NCI-H2081 treated with DMSO at 0.1 percent for 48 hours (cell line): Measurements from ENCODE around the gene CDCA8.
"Not testable (repeated sequence)": the region's sequence is repeated elsewhere in the genome, so short reads cannot be mapped to it uniquely, and the experiment has no call there.

Experiments used
- DNase-seq: peaks from one replicate; lab custom pipeline; 2025; lab: John Stamatoyannopoulos, UW

The CDCA8 gene

GRCh38 chr1:37738619-37739018 is 46.3 kb downstream of the CDCA8 start:
- not testable (repeated sequence) for DNase-seq

GRCh38 chr1:37739222-37739621 is 46.9 kb downstream of the CDCA8 start:
- no peak for DNase-seq

- no peak for DNase-seq
These were observed 48.8 kb downstream of the CDCA8 start for GRCh38 chr1:37741130-37741529.

- no peak for DNase-seq
These were observed 49.3 kb downstream of the CDCA8 start for GRCh38 chr1:37741662-37742061.

- DNase-seq, result no peak
These were observed 54.5 kb downstream of the CDCA8 start for GRCh38 chr1:37746806-37747205.

- DNase-seq, result no peak
These were observed 56.2 kb downstream of the CDCA8 start for GRCh38 chr1:37748565-37748964.

- no peak for DNase-seq
These were observed 59.9 kb downstream of the CDCA8 start for GRCh38 chr1:37752213-37752582.

GRCh38 chr1:37752583-37753471 is 60.5 kb downstream of the CDCA8 start:
- DNase-seq, result no peak

- DNase-seq, result no peak
These were observed 61.4 kb downstream of the CDCA8 start for GRCh38 chr1:37753473-37754321.

GRCh38 chr1:37755290-37755689 is 63.0 kb downstream of the CDCA8 start:
- no peak for DNase-seq

GRCh38 chr1:37755951-37756560 is 63.7 kb downstream of the CDCA8 start:
- no peak for DNase-seq
